ENCODE results near the gene SH3D19. TPM values are rescaled to one million over a fixed set of nuclear protein-coding genes. Genes with fewer than 3 reads are reported as not detected.
"Not testable (repeated sequence)": the region's sequence is repeated elsewhere in the genome, so short reads cannot be mapped to it uniquely, and the experiment has no call there.

The SH3D19 gene
- total RNA-seq, 1 donor from 2014 or later: 155 TPM

- intact Hi-C loops (cut with DNase I): no loop called here
- DNase-seq (ENCODE audit: low spot score): no peak
- no peak for ATAC-seq
These were observed 234.4 kb downstream of the SH3D19 start for GRCh38 chr4:151091047-151091446.

GRCh38 chr4:151087467-151087866 lies 237.9 kb downstream of the SH3D19 start:
- ATAC-seq (no peak), DNase-seq (ENCODE audit: low spot score) (no peak)
- intact Hi-C loops (cut with DNase I): no loop called here

- intact Hi-C loops (cut with DNase I); DNase-seq (ENCODE audit: low spot score); ATAC-seq: not testable (repeated sequence)
These were observed 247.4 kb downstream of the SH3D19 start for GRCh38 chr4:151077978-151078377.

- intact Hi-C loops (cut with DNase I): no loop called here
- ATAC-seq: no peak
- DNase-seq (ENCODE audit: low spot score): no peak
These were observed 250.9 kb downstream of the SH3D19 start for GRCh38 chr4:151074416-151074916.

Other genes starting within 250 kb of the SH3D19 start
- gene RPS3A, start 226.0 kb downstream of the SH3D19 start, total RNA-seq: 1,451 TPM
- not detected for gene PRSS48, start 48.4 kb downstream of the SH3D19 start, total RNA-seq
- gene FHIP1A, start 83.6 kb upstream of the SH3D19 start, total RNA-seq: 15.3 TPM